Testis (tissue), 3 donors: ENCODE measurements around the gene ADAM11. TPM values are rescaled to one million over a fixed set of nuclear protein-coding genes. Genes with fewer than 3 reads are reported as not detected.
"Not testable (repeated sequence)": the region's sequence is repeated elsewhere in the genome, so short reads cannot be mapped to it uniquely, and the experiment has no call there.

ENCODE experiments used
- DNase-seq: peaks from one replicate; pipeline ENCODE4 v3.0.0-alpha.2; 2019
- H3K27ac ChIP-seq, 2 donors: fragments of 200-600 bp; sonication (generic); one replicate each; pipeline ENCODE4 v1.5.1; 2019
- H3K27me3 ChIP-seq: fragments of 200-600 bp; sonication (generic); one replicate; pipeline ENCODE4 v1.5.1; 2019
- H3K36me3 ChIP-seq: fragments of 200-600 bp; sonication (generic); one replicate; pipeline ENCODE4 v1.5.1; 2017; ENCODE audit warnings: low read depth; ENCODE audit errors: missing control alignments
- H3K4me1 ChIP-seq: fragments of 200-600 bp; sonication (generic); one replicate; pipeline ENCODE4 v1.5.1; 2019
- H3K4me3 ChIP-seq, 2 donors: fragments of 200-600 bp; sonication (generic); one replicate each; pipeline ENCODE4 v1.5.1; 2017 to 2019
- H3K9me3 ChIP-seq: fragments of 200-600 bp; sonication (generic); one replicate; pipeline ENCODE4 v1.5.1; 2017
- POLR2A ChIP-seq: fragments of 450-650 bp; IDR thresholded peaks from one replicate; pipeline ENCODE4 v1.6.1; 2017; ENCODE audit warnings: antibody characterized with exemption, mild to moderate bottlenecking, moderate library complexity
- WGBS, 2 donors: methylation state at CpG; one replicate each; pipeline ENCODE4 v1.1.5; 2018; 5-methylcytosine and 5-hydroxymethylcytosine counted together
- intact Hi-C: fragments of 100-400 bp; cut with DNase I; formaldehyde crosslinking; loops from one replicate; pipeline ENCODE4 v1.15.1; 2023; ENCODE audit warnings: low total_unique reads
- polyA plus RNA-seq: library from polyadenylated mRNA; stranded (reverse); fragments of 350-450 nt; fragmentation: Illumina TruSeq; extraction: RNeasy Lipid Tissue Mini Kit (QIAGEN cat#74804); gene quantifications from one replicate; pipeline ENCODE4 v1.2.3, GENCODE V29; 2014; ENCODE audit warnings: low read depth, low replicate concordance; ENCODE audit not compliant: insufficient read depth
- total RNA-seq, 2 donors: library from RNA; depleted of rRNA; stranded (reverse); fragments of >200 nt; gene quantifications; one replicate each; pipeline ENCODE4 v1.2.3, GENCODE V29; 2016
- TF ChIP-seq, protein P1 (sequence below), 3 experiments: fragments of 450-650 bp in 2 of 3; fragments of 200-600 bp in 1 of 3; sonication (generic) in 1 of 3; IDR thresholded peaks; one replicate each; pipeline ENCODE4 v1.5.1; 2016 to 2019; ENCODE audit warnings: antibody characterized with exemption in 3 of 3, mild to moderate bottlenecking in 2 of 3, moderate library complexity in 1 of 3

ADAM11 gene
- total and polyA plus RNA-seq, 3 donors from 2014 or later, result 4.9 to 7.6 (median 7.6) TPM

DNA sequence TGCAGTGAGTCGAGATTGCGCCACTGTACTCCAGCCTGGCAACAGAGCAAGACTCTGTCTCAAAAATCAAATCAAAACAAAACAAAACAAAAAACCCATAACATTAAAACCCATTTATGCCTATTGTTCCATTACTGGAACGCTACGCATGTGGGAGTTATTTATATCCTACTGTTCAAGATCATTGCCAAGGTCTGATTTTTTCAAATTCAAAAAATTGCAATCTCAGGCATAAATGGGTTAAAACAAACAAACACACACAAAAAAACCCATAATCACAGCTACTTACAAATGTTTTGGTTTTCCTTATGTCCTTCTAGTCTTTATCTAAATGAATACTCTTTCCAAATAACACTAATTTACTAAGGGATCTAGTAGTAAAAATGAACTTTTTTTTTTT is 53.5 kb downstream of the ADAM11 start:
- H3K4me3 ChIP-seq, result no peak overlapping the region
- 77 to 82% methylated on average over 4 of the region's 4 CpGs for WGBS, 2 donors
- H3K36me3 ChIP-seq, result no peaks in the 10 kb centered on the region
- H3K9me3 ChIP-seq, result no peaks in the 10 kb centered on the region
- H3K4me1 ChIP-seq, result no peaks in the 10 kb centered on the region
- DNase-seq, result no peak
- TF ChIP-seq, protein P1, sequence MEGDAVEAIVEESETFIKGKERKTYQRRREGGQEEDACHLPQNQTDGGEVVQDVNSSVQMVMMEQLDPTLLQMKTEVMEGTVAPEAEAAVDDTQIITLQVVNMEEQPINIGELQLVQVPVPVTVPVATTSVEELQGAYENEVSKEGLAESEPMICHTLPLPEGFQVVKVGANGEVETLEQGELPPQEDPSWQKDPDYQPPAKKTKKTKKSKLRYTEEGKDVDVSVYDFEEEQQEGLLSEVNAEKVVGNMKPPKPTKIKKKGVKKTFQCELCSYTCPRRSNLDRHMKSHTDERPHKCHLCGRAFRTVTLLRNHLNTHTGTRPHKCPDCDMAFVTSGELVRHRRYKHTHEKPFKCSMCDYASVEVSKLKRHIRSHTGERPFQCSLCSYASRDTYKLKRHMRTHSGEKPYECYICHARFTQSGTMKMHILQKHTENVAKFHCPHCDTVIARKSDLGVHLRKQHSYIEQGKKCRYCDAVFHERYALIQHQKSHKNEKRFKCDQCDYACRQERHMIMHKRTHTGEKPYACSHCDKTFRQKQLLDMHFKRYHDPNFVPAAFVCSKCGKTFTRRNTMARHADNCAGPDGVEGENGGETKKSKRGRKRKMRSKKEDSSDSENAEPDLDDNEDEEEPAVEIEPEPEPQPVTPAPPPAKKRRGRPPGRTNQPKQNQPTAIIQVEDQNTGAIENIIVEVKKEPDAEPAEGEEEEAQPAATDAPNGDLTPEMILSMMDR (IDR thresholded peaks at IDR 0.05), result no peak
- TF ChIP-seq POLR2A, result no peak
- H3K27ac ChIP-seq, result no peak overlapping the region
- intact Hi-C loops, result no loop called here
- no peaks in the 10 kb centered on the region for H3K27me3 ChIP-seq

DNA sequence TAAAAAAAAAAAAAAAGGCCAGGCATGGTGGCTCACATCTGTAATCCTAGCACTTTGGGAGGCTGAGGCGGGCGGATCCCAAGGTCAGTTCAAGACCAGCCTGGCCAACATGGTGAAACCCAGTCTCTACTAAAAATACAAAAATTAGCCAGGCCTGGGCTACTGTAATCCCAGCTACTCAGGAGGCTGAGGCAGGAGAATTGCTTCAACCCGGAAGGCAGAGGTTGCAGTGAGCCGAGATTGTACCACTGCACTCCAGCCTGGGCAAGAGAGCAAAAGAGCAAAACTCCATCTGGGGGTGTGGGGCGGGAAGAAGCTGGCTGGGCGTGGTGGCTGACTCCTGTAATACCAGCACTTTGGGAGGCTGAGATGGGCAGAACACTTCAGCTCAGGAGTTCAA is 59.7 kb downstream of the ADAM11 start:
- H3K9me3 ChIP-seq, H3K4me1 ChIP-seq, H3K27ac ChIP-seq, H3K4me3 ChIP-seq, H3K36me3 ChIP-seq, intact Hi-C loops, H3K27me3 ChIP-seq, DNase-seq: not testable (repeated sequence)
- WGBS, 2 donors, result 84 to 88% methylated on average over 6 of the region's 6 CpGs

DNA sequence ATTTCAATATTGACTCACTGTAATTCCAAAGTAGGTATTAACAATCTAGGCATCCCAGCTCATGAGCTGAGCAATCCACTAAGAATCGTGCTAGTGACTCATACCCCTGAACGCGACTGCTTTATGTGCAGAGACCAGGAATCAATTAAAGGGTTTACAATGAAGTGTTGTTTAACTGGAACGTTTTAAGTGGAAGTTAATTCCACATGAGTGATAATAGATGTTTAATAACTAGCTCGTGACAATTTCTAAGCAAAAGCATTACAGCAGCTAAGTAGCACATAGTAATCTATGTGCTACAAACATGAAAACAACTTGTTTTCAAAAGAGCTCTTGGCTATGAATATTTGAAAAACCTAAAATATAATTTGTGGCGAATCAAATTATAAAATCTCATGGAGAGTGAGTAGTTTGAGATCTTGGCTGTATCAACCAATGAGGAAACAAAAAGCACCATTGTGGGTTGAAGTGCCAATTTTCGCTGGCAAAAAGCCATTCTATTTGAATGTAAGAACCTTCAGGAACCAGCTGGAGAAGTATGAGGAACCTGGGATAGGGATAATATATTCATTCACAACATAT is 61.9 kb downstream of the ADAM11 start:
- Histone ChIP-seq H3K9me3 (no peaks in the 10 kb centered on the region), H3K4me3 (no peak overlapping the region), H3K27me3 (no peaks in the 10 kb centered on the region), H3K36me3 (no peaks in the 10 kb centered on the region), H3K27ac (no peak overlapping the region), H3K4me1 (no peaks in the 10 kb centered on the region)
- TF ChIP-seq, protein P1 (IDR thresholded peaks at IDR 0.05), result no peak
- no peak for TF ChIP-seq POLR2A
- no peak for DNase-seq
- 74 to 85% methylated on average over 7 of the region's 7 CpGs for WGBS, 2 donors
- intact Hi-C loops, result no loop called here

DNA sequence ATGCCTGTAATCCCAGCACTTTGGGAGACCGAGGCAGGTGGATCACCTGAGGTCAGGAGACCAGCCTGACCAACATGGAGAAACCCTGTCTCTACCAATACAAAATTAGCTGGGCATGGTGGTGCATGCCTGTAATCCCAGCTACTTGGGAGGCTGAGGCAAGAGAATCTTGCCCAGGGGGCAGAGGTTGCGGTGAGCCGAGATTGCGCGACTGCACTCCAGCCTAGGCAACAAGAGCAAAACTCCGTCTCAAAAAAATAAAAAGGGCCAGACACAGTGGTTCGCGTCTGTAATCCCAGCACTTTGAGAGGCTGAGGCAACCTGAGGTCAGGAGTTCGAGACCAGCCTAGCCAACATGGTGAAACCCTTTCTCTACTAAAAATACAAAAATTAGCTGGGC is 66.4 kb downstream of the ADAM11 start:
- H3K27ac ChIP-seq, intact Hi-C loops, H3K9me3 ChIP-seq, H3K36me3 ChIP-seq, H3K4me1 ChIP-seq, H3K27me3 ChIP-seq, DNase-seq, H3K4me3 ChIP-seq: not testable (repeated sequence)
- WGBS, 2 donors, result 87 to 92% methylated on average over 9 of the region's 9 CpGs

DNA sequence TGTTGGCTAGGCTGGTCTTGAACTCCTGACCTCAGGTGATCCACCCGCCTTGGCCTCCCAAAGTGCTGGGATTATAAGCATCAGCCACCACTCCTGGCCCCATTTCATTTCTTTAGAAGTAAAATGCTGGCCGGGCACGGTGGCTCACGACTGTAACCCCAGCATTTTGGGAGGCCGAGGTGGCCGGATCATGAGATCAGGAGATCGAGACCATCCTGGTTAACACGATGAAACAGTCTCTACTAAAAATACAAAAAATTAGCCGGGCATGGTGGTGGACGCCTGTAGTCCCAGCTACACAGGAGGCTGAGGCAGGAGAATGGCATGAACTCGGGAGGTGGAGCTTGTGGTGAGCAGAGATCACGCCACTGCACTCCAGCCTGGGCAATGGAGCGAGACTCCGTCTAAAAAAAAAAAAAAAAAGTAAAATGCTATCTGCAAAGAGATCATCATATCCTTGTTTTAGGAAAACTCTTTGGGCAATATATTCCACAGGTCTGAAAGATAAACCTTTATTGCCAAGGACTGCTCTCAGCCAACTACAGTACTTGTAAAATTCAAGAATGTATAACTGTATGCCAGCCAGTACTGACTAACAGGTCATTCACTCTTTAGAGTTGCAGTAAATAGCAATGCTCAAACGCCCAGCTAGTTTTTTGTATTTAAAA is 67.5 kb downstream of the ADAM11 start:
- WGBS, 2 donors, result 90 to 93% methylated on average over 15 of the region's 15 CpGs
- Histone ChIP-seq H3K9me3 (no peaks in the 10 kb centered on the region), H3K27me3 (no peaks in the 10 kb centered on the region), H3K27ac (no peak overlapping the region), H3K36me3 (no peaks in the 10 kb centered on the region), H3K4me3 (no peak overlapping the region), H3K4me1 (no peaks in the 10 kb centered on the region)
- intact Hi-C loops, result no loop called here
- TF ChIP-seq, protein P1 (IDR thresholded peaks at IDR 0.05), result no peak
- no peak for TF ChIP-seq POLR2A
- DNase-seq, result no peak

DNA sequence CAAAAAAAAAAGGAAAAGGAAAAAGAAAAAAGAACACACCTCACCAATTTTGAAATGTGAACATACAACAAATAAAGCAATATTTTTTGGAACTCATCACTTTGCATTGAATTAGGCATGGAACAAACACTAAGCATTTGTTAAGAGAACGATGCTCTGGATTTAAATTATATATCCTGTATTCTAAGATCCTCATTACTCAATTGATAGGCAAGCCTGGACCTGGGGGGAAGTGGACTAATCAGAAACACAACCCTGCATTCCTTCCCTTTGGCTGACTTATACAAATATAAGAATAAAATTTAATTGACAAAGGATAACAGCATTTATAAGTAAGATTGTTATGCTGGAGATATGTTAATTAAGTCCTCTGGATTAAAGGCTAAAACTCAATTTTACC is 69.1 kb downstream of the ADAM11 start:
- H3K4me1 ChIP-seq, result no peaks in the 10 kb centered on the region
- WGBS, 2 donors, result 64 to 67% methylated on average over 1 of the region's 1 CpG
- peak overlapping the region in 1 of 2 donors; percentile 11 for H3K27ac ChIP-seq
- H3K4me3 ChIP-seq, result no peak overlapping the region
- TF ChIP-seq, protein P1 (IDR thresholded peaks at IDR 0.05), result no peak
- no peak for TF ChIP-seq POLR2A
- intact Hi-C loops, result no loop called here
- DNase-seq, result no peak
- H3K36me3 ChIP-seq, result no peaks in the 10 kb centered on the region
- H3K27me3 ChIP-seq, result no peaks in the 10 kb centered on the region
- H3K9me3 ChIP-seq, result no peaks in the 10 kb centered on the region
